Measurements from ENCODE around the gene DRD1.

The DRD1 gene

DNA sequence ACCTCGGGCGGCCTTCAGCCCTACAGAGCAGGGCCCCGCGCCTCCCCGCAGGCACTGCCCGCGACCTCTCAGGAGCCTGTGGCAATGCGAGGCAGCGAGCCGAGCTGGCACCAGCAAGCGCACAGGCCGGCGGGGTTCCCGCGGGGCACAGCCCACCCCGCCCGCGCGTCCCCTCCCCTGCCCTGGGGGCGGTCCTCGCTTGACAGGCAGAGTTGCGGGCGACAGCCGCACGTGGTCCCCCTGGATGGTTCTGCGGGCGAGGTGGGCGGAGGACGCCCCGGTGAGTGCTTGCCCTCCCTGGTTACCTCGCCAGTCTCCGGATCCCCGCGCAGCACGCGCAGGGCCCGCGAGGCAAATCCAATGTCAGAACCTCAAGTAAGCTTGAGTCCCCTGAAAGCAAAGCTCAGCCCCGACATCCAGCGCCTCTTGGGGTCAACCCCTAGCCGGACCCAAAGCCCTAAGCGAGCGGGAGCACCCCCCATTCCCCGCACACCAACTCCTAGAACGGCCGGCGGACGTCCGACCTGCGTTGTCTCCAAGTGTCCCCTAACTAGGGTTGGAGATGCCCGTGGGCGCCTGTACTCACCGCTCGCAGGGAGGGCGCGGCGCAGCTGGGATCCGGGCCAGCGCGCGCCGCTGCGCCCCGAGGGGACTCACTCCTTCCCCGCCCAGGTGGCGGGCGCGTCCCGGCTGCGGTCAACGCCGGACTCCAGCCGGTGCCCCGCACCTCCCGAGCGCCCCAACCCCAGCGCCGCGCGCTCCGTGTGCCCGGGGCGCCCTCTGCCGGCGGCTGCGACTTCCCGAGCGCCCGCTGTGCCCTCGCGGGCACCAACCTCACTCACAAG lies at the start of gene DRD1:
TSS of gene DRD1 (minus strand) at position 123 of the 845 bp plus-strand sequence. CDS start 1,083 bp downstream, outside the sequence.
- no peak for TF ChIP-seq ZFX (IDR thresholded peaks at IDR 0.05; ENCODE audit: borderline replicate concordance)
- TF ChIP-seq, protein P1, sequence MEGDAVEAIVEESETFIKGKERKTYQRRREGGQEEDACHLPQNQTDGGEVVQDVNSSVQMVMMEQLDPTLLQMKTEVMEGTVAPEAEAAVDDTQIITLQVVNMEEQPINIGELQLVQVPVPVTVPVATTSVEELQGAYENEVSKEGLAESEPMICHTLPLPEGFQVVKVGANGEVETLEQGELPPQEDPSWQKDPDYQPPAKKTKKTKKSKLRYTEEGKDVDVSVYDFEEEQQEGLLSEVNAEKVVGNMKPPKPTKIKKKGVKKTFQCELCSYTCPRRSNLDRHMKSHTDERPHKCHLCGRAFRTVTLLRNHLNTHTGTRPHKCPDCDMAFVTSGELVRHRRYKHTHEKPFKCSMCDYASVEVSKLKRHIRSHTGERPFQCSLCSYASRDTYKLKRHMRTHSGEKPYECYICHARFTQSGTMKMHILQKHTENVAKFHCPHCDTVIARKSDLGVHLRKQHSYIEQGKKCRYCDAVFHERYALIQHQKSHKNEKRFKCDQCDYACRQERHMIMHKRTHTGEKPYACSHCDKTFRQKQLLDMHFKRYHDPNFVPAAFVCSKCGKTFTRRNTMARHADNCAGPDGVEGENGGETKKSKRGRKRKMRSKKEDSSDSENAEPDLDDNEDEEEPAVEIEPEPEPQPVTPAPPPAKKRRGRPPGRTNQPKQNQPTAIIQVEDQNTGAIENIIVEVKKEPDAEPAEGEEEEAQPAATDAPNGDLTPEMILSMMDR (IDR thresholded peaks at IDR 0.05): peak; percentile 92
- no peak within 1 kb of the TSS for H3K27ac ChIP-seq

DNA sequence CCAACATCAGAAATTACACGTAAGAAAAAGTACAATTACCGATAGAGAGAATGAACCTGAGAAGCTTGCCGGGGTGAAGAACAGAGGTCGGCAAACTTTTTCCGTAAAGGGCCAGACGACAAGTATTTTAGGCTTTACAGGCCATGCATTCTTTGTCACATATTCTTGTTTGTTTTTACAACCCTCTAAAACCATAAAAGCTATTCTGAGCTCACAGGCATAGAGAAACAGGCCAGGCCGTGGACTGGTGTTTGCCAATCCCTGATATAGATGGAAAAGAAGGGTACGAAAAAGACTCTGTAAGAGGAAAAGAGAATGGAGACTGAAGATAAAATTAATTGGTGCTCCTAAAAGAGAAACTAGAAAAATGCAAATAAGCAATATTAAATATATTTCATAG lies 49.7 kb upstream of the DRD1 start:
- H3K27ac ChIP-seq: no peak overlapping the region
- TF ChIP-seq, protein P1 (IDR thresholded peaks at IDR 0.05): no peak
- no peak for TF ChIP-seq ZFX (IDR thresholded peaks at IDR 0.05; ENCODE audit: borderline replicate concordance)

DNA sequence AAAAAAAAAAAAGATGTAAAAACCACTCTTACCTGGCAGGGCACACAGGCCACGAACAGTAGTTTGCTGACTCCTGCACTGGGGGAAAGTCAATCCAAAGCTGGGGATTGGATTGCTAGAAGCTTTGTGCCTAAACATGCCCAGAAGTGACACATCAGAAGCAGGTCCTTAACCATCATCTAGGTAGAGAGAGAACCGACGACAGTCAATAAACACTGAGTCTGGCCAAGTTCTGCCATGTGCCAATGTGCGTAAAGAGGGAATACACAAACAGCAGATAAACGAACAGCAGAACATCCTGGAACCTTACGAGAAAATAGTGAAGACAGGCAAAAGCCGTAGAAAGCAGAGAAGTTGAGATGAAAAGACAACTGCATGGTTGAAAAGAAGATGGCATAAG lies 49.3 kb upstream of the DRD1 start:
- no peak overlapping the region for H3K27ac ChIP-seq
- TF ChIP-seq, protein P1 (IDR thresholded peaks at IDR 0.05): no peak
- TF ChIP-seq ZFX (IDR thresholded peaks at IDR 0.05; ENCODE audit: borderline replicate concordance): no peak

DNA sequence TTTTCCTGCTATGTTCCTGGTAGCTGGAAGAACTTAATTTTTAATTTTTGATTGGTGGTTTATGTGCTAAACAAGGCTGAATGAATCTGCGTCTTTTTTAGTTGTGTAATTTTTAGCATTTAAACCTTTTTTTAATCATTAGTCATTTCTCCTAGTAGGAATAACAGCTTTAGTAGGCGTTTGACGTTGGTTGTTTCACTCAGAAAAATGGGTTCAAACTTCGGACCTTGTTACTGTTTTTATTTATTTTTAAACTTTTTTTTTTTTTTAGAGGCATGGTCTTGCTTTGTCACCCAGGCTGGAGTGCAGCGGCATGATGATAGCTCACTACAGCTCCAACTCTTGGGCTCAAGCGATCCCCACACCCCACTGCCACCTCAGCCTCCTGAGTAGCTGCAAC lies 47.2 kb upstream of the DRD1 start:
- TF ChIP-seq, protein P1 (IDR thresholded peaks at IDR 0.05): no peak
- no peak for TF ChIP-seq ZFX (IDR thresholded peaks at IDR 0.05; ENCODE audit: borderline replicate concordance)
- H3K27ac ChIP-seq: no peak overlapping the region

DNA sequence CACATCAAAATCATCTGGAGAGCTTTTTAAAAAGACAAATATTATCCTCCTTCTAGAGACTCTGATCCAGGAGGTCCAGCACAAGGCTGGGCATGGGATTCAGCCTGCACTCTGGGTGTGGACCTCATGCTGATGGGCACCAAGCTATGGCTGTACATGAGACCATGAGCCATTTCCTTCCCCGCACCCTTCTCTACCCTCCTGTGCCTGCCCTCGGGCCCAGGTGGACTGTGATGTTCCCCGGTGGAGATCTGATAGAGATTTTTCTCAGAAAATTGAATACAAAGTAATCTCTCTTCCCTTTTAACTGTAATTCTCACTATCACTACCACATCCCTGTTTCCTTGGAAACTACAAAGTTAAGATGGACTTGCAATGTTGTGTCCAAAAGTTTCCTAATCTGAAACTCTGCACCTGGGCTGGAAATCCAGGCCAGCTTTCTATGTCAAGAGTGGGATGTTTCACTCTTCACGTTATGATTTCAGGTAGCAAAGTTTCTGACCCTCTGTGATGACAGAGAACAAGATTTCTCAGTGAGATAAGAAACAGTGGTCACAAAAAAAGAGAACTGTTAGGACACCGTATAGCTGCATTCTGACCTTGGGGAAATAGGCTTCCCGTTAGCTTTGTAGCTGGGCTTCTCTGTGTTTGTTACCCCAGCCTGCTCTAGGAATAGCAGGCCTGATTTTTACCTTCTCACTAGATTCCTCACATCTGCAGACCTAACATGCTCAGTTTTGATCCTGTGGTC lies 45.9 kb upstream of the DRD1 start:
- no peak overlapping the region for H3K27ac ChIP-seq
- TF ChIP-seq ZFX (IDR thresholded peaks at IDR 0.05; ENCODE audit: borderline replicate concordance): no peak
- TF ChIP-seq, protein P1 (IDR thresholded peaks at IDR 0.05): no peak

DNA sequence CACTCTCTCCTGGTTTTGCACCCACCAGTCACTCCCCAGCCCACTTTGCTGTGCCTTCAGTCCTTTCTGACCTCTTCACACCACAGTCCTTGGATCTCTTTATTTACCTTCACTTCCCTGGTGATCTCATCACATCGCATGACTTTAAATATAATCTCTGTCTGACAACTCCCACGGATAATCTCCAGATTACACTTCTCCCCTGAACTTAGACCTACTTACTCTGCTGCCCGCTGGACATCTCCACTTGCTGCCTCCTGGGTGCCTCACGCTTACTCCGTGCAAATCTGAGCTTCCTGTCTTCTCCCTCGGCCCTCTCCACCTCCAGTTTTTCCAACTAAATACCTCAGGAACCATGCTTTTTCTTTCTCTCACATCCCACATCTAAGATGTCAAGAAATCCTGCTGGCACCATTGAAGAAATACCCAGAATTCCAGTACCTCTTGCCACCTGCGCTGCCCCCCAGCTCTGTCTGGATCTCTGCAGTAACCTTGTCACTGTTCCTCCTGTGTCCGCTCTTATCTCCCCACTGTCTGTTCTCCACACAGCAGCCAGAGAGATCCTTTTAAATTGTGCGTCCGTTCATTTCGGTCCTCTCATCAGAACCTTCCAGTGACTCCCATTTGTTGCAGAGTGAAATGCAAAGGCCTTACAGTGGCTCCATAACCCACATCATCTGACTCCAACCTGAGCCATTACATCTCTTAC lies 43.7 kb upstream of the DRD1 start:
- no peak overlapping the region for H3K27ac ChIP-seq
- TF ChIP-seq, protein P1 (IDR thresholded peaks at IDR 0.05): no peak
- TF ChIP-seq ZFX (IDR thresholded peaks at IDR 0.05; ENCODE audit: borderline replicate concordance): no peak
